Measurements from ENCODE around the gene TMEM170A. TPM values are rescaled to one million over a fixed set of nuclear protein-coding genes. Genes with fewer than 3 reads are reported as not detected.

TMEM170A gene
- total RNA-seq, 1 experiment from 2014 or later: 31.4 TPM

- no TSS peak for BruUV-seq (replicated peaks)
- no peaks in the 10 kb centered on the region for H3K27me3 ChIP-seq (ENCODE audit: insufficient read depth, low read depth)
- no peaks in the 10 kb centered on the region for H3K36me3 ChIP-seq (ENCODE audit: low read depth)
- peaks cover 18% of the 10 kb centered on the region for H4K20me1 ChIP-seq (ENCODE audit: insufficient read depth)
- H3K9me2 ChIP-seq (ENCODE audit: insufficient read depth): no peaks in the 10 kb centered on the region
- no peak for DNase-seq
- ChIA-PET POLR2A (ENCODE audit: unreplicated experiment) (no interaction called here), CTCF (no interaction called here)
- H3K27ac ChIP-seq: no peak overlapping the region
- no peak overlapping the region for H3K4me2 ChIP-seq
- H3K4me1 ChIP-seq (replicated peaks; ENCODE audit: insufficient read depth): no peaks in the 10 kb centered on the region
- TF ChIP-seq, protein P1, sequence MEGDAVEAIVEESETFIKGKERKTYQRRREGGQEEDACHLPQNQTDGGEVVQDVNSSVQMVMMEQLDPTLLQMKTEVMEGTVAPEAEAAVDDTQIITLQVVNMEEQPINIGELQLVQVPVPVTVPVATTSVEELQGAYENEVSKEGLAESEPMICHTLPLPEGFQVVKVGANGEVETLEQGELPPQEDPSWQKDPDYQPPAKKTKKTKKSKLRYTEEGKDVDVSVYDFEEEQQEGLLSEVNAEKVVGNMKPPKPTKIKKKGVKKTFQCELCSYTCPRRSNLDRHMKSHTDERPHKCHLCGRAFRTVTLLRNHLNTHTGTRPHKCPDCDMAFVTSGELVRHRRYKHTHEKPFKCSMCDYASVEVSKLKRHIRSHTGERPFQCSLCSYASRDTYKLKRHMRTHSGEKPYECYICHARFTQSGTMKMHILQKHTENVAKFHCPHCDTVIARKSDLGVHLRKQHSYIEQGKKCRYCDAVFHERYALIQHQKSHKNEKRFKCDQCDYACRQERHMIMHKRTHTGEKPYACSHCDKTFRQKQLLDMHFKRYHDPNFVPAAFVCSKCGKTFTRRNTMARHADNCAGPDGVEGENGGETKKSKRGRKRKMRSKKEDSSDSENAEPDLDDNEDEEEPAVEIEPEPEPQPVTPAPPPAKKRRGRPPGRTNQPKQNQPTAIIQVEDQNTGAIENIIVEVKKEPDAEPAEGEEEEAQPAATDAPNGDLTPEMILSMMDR (conservative IDR thresholded peaks at IDR 0.05): no peak
- TF ChIP-seq EZH2 (IDR thresholded peaks at IDR 0.05; ENCODE audit: low read depth): no peak
- H3K79me2 ChIP-seq (ENCODE audit: low read depth): peaks cover 52% of the 10 kb centered on the region
- H3K9me3 ChIP-seq (ENCODE audit: insufficient read depth, low read depth): no peaks in the 10 kb centered on the region
- H3K4me3 ChIP-seq: no peak overlapping the region
- H3F3A ChIP-seq (ENCODE audit: insufficient read depth, low read depth): peaks cover 11% of the 10 kb centered on the region; the same call in 1 of the 2 replicates
- no peak overlapping the region for H2AFZ ChIP-seq
- intact Hi-C loops (cut with micrococcal nuclease; ENCODE audit: unreplicated experiment): no loop called here
Observed at GRCh38 chr16:75416904-75417565, 47.5 kb downstream of the TMEM170A start.

GRCh38 chr16:75415169-75415905 is 49.2 kb downstream of the TMEM170A start:
- Histone ChIP-seq H3F3A (ENCODE audit: insufficient read depth, low read depth) (0 out of 2 replicates have a peak, but pooled peaks cover under 1% of the 10 kb centered on the region), H3K4me1 (replicated peaks; ENCODE audit: insufficient read depth) (no peaks in the 10 kb centered on the region), H3K79me2 (ENCODE audit: low read depth) (peaks cover 37% of the 10 kb centered on the region), H3K4me3 (no peak overlapping the region), H2AFZ (no peak overlapping the region), H3K36me3 (ENCODE audit: low read depth) (no peaks in the 10 kb centered on the region), H3K27ac (no peak overlapping the region), H3K4me2 (no peak overlapping the region), H3K27me3 (ENCODE audit: insufficient read depth, low read depth) (no peaks in the 10 kb centered on the region), H4K20me1 (ENCODE audit: insufficient read depth) (0 out of 2 replicates have a peak, but pooled peaks cover 4% of the 10 kb centered on the region), H3K9me2 (ENCODE audit: insufficient read depth) (no peaks in the 10 kb centered on the region), H3K9me3 (ENCODE audit: insufficient read depth, low read depth) (no peaks in the 10 kb centered on the region)
- intact Hi-C loops (cut with micrococcal nuclease; ENCODE audit: unreplicated experiment): no loop called here
- TF ChIP-seq, protein P1 (conservative IDR thresholded peaks at IDR 0.05): no peak
- no peak for TF ChIP-seq EZH2 (IDR thresholded peaks at IDR 0.05; ENCODE audit: low read depth)
- no peak for DNase-seq
- ChIA-PET POLR2A (ENCODE audit: unreplicated experiment) (interaction anchor here (0.6 kb wide), 1 partner anchor 135 kb away, joined by 5 read pairs; no protein-coding TSS in a partner anchor), CTCF (no interaction called here)
- no TSS peak for BruUV-seq (replicated peaks)

- intact Hi-C loops (cut with micrococcal nuclease; ENCODE audit: unreplicated experiment): no loop called here
- CTCF ChIA-PET: no interaction called here
Observed at GRCh38 chr16:75413951-75414350, 50.5 kb downstream of the TMEM170A start.

More at GRCh38 chr16:75413951-75414350, 50.5 kb downstream of the TMEM170A start:
- POLR2A ChIA-PET (ENCODE audit: unreplicated experiment): no interaction called here
- H3K4me1 ChIP-seq (replicated peaks; ENCODE audit: insufficient read depth): no peaks in the 10 kb centered on the region
- no peaks in the 10 kb centered on the region for H4K20me1 ChIP-seq (ENCODE audit: insufficient read depth)
- H3K27me3 ChIP-seq (ENCODE audit: insufficient read depth, low read depth): no peaks in the 10 kb centered on the region
- no TSS peak for BruUV-seq (replicated peaks)
- H3K79me2 ChIP-seq (ENCODE audit: low read depth): peaks cover 26% of the 10 kb centered on the region
- H3K4me3 ChIP-seq: no peak overlapping the region
- H3K9me2 ChIP-seq (ENCODE audit: insufficient read depth): no peaks in the 10 kb centered on the region
- no peak overlapping the region for H3K4me2 ChIP-seq
- H3K36me3 ChIP-seq (ENCODE audit: low read depth): no peaks in the 10 kb centered on the region
- H2AFZ ChIP-seq: no peak overlapping the region
- 0 out of 2 replicates have a peak, but pooled peaks cover 4% of the 10 kb centered on the region for H3F3A ChIP-seq (ENCODE audit: insufficient read depth, low read depth)
- no peak for DNase-seq
- H3K9me3 ChIP-seq (ENCODE audit: insufficient read depth, low read depth): no peaks in the 10 kb centered on the region
- H3K27ac ChIP-seq: no peak overlapping the region
- TF ChIP-seq EZH2 (IDR thresholded peaks at IDR 0.05; ENCODE audit: low read depth): no peak
- TF ChIP-seq, protein P1 (conservative IDR thresholded peaks at IDR 0.05): no peak
